SK-N-SH treated with all-trans-retinoic acid at 6 μM for 48 hours (cell line): Measurements from ENCODE around the gene CBL.

Experiments
- ATAC-seq: fragments of 200-7000 bp; cut with Tn5 transposase; 3 replicates; pipeline ENCODE4 v1.9.1; 2020; ENCODE audit warnings: mild to moderate bottlenecking, moderate library complexity
- ARNTL ChIP-seq: fragments of 450-650 bp; formaldehyde crosslinking; IDR thresholded peaks from 2 replicates; pipeline ENCODE4 v1.5.0; 2020; ENCODE audit warnings: low read depth, mild to moderate bottlenecking, moderate library complexity, borderline replicate concordance
- BACH2 ChIP-seq: fragments of 250-450 bp; sonication (Bioruptor Pico); IDR thresholded peaks from 2 replicates; pipeline ENCODE4 v1.9.0; 2021; ENCODE audit warnings: mild to moderate bottlenecking, borderline replicate concordance
- CREB5 ChIP-seq: fragments of 250-450 bp; sonication (Bioruptor Pico); IDR thresholded peaks from 2 replicates; pipeline ENCODE4 v1.5.1; 2020; ENCODE audit warnings: low read depth, mild to moderate bottlenecking, moderate library complexity
- CSDC2 ChIP-seq: fragments of 250-450 bp; sonication (Bioruptor Pico); IDR thresholded peaks from 2 replicates; pipeline ENCODE4 v1.5.0; 2020; ENCODE audit warnings: mild to moderate bottlenecking, moderate library complexity
- ESRRG ChIP-seq: fragments of 250-450 bp; sonication (Bioruptor Pico); IDR thresholded peaks from 2 replicates; pipeline ENCODE4 v1.6.1; 2021; ENCODE audit warnings: mild to moderate bottlenecking
- ISL1 ChIP-seq: fragments of 250-450 bp; sonication (Bioruptor Pico); IDR thresholded peaks from 2 replicates; pipeline ENCODE4 v2.1.2; 2022; ENCODE audit warnings: mild to moderate bottlenecking, moderate library complexity
- OSR1 ChIP-seq: fragments of 250-450 bp; sonication (Bioruptor Pico); IDR thresholded peaks from 2 replicates; pipeline ENCODE4 v1.8.0; 2022; ENCODE audit warnings: moderate library complexity, mild to moderate bottlenecking, inconsistent platforms
- POU6F1 ChIP-seq: fragments of 250-450 bp; sonication (Bioruptor Pico); IDR thresholded peaks from 2 replicates; pipeline ENCODE4 v1.8.0; 2021; ENCODE audit warnings: low read depth, mild to moderate bottlenecking, moderate library complexity, borderline replicate concordance
- PPARA ChIP-seq: fragments of 250-450 bp; sonication (Bioruptor Pico); IDR thresholded peaks from 2 replicates; pipeline ENCODE4 v1.5.0; 2020; ENCODE audit warnings: mild to moderate bottlenecking, borderline replicate concordance
- RARB ChIP-seq: fragments of 250-450 bp; sonication (Bioruptor Pico); IDR thresholded peaks from 2 replicates; pipeline ENCODE4 v1.8.0; 2021; ENCODE audit warnings: mild to moderate bottlenecking, moderate library complexity
- SNAI2 ChIP-seq: fragments of 250-450 bp; sonication (Bioruptor Pico); IDR thresholded peaks from 2 replicates; pipeline ENCODE4 v1.5.0; 2020; ENCODE audit warnings: mild to moderate bottlenecking, moderate library complexity
- TCF4 ChIP-seq: fragments of 250-450 bp; sonication (Bioruptor Pico); IDR thresholded peaks from 2 replicates; pipeline ENCODE4 v1.8.0; 2021; ENCODE audit warnings: mild to moderate bottlenecking, moderate library complexity, borderline replicate concordance
- TOX ChIP-seq: fragments of 250-450 bp; sonication (Bioruptor Pico); IDR thresholded peaks from 2 replicates; pipeline ENCODE4 v1.8.0; 2021; ENCODE audit warnings: mild to moderate bottlenecking, moderate library complexity, borderline replicate concordance
- ZC3H10 ChIP-seq: fragments of 250-450 bp; sonication (Bioruptor Pico); IDR thresholded peaks from 2 replicates; pipeline ENCODE4 v1.5.1; 2021; ENCODE audit warnings: mild to moderate bottlenecking, moderate library complexity
- ZFP3 ChIP-seq: fragments of 250-450 bp; sonication (Bioruptor Pico); IDR thresholded peaks from 2 replicates; pipeline ENCODE4 v1.5.0; 2020; ENCODE audit warnings: mild to moderate bottlenecking, moderate library complexity
- ZFP30 ChIP-seq: fragments of 450-650 bp; formaldehyde crosslinking; IDR thresholded peaks from 2 replicates; pipeline ENCODE4 v1.5.0; 2022; ENCODE audit warnings: mild to moderate bottlenecking, moderate library complexity
- ZNF565 ChIP-seq: fragments of 450-650 bp; formaldehyde crosslinking; conservative IDR thresholded peaks from 2 replicates; pipeline ENCODE4 v1.5.0; 2020; ENCODE audit warnings: low read depth, mild to moderate bottlenecking, moderate library complexity
- ZNF70 ChIP-seq: fragments of 450-650 bp; formaldehyde crosslinking; IDR thresholded peaks from 2 replicates; pipeline ENCODE4 v1.5.0; 2020; ENCODE audit warnings: mild to moderate bottlenecking, moderate library complexity
- ZNF8 ChIP-seq: fragments of 450-650 bp; formaldehyde crosslinking; IDR thresholded peaks from 2 replicates; pipeline ENCODE4 v1.5.0; 2020; ENCODE audit warnings: mild to moderate bottlenecking, moderate library complexity
- TF ChIP-seq, protein P1 (sequence below): fragments of 250-450 bp; sonication (Bioruptor Pico); IDR thresholded peaks from 2 replicates; pipeline ENCODE4 v1.5.0; 2020; ENCODE audit warnings: mild to moderate bottlenecking, moderate library complexity
- TF ChIP-seq, protein P2 (sequence below): fragments of 250-450 bp; sonication (Bioruptor Pico); IDR thresholded peaks from 2 replicates; pipeline ENCODE4 v1.8.0; 2020; ENCODE audit warnings: mild to moderate bottlenecking, moderate library complexity, borderline replicate concordance
- TF ChIP-seq, protein P3 (sequence below): fragments of 250-450 bp; sonication (Bioruptor Pico); IDR thresholded peaks from 2 replicates; pipeline ENCODE4 v1.5.1; 2021; ENCODE audit warnings: mild to moderate bottlenecking, moderate library complexity

CBL gene

DNA sequence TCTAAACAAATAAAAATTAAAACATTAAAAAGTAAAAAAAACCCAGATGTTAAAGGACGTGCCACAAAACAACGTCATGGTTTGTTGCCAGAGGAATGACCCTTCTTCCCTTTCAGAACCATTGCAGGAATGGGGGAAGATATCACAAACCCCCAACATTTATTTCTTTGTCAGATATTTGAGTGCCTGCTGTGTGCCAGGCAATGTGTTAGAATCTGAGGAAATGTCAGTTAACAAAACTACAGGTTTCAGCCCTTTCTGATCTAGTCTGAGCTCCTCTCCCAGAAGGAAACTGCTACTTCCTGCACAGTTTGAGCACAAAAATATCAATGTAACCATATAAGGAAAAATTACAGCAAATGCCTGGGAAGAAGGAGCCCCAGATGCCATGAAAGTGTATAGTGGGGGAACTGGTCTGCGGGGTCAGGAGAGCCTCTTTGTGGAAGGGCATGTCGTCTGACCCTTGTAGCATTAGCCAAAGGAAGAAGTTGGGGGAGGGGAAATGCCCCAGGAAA lies 27.9 kb upstream of the CBL start:
- ATAC-seq, result no peak
- TF ChIP-seq, protein P1, sequence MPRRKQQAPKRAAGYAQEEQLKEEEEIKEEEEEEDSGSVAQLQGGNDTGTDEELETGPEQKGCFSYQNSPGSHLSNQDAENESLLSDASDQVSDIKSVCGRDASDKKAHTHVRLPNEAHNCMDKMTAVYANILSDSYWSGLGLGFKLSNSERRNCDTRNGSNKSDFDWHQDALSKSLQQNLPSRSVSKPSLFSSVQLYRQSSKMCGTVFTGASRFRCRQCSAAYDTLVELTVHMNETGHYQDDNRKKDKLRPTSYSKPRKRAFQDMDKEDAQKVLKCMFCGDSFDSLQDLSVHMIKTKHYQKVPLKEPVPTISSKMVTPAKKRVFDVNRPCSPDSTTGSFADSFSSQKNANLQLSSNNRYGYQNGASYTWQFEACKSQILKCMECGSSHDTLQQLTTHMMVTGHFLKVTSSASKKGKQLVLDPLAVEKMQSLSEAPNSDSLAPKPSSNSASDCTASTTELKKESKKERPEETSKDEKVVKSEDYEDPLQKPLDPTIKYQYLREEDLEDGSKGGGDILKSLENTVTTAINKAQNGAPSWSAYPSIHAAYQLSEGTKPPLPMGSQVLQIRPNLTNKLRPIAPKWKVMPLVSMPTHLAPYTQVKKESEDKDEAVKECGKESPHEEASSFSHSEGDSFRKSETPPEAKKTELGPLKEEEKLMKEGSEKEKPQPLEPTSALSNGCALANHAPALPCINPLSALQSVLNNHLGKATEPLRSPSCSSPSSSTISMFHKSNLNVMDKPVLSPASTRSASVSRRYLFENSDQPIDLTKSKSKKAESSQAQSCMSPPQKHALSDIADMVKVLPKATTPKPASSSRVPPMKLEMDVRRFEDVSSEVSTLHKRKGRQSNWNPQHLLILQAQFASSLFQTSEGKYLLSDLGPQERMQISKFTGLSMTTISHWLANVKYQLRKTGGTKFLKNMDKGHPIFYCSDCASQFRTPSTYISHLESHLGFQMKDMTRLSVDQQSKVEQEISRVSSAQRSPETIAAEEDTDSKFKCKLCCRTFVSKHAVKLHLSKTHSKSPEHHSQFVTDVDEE (CRISPR knock-in tag), result no peak
- TF ChIP-seq ZFP3 (no peak), CSDC2 (no peak), ZNF8 (CRISPR knock-in tag) (no peak), ZNF565 (no peak), ZNF70 (CRISPR knock-in tag) (no peak), ZFP30 (no peak), ZC3H10 (CRISPR knock-in tag) (no peak), RARB (CRISPR knock-in tag) (no peak), PPARA (CRISPR knock-in tag) (no peak), TCF4 (no peak), SNAI2 (CRISPR knock-in tag) (no peak), POU6F1 (CRISPR knock-in tag) (no peak), BACH2 (CRISPR knock-in tag) (no peak), ARNTL (CRISPR knock-in tag) (no peak), ESRRG (CRISPR knock-in tag) (no peak), ISL1 (CRISPR knock-in tag) (no peak), TOX (no peak)
- TF ChIP-seq, protein P2, sequence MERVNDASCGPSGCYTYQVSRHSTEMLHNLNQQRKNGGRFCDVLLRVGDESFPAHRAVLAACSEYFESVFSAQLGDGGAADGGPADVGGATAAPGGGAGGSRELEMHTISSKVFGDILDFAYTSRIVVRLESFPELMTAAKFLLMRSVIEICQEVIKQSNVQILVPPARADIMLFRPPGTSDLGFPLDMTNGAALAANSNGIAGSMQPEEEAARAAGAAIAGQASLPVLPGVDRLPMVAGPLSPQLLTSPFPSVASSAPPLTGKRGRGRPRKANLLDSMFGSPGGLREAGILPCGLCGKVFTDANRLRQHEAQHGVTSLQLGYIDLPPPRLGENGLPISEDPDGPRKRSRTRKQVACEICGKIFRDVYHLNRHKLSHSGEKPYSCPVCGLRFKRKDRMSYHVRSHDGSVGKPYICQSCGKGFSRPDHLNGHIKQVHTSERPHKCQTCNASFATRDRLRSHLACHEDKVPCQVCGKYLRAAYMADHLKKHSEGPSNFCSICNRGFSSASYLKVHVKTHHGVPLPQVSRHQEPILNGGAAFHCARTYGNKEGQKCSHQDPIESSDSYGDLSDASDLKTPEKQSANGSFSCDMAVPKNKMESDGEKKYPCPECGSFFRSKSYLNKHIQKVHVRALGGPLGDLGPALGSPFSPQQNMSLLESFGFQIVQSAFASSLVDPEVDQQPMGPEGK, result no peak
- TF ChIP-seq, protein P3, sequence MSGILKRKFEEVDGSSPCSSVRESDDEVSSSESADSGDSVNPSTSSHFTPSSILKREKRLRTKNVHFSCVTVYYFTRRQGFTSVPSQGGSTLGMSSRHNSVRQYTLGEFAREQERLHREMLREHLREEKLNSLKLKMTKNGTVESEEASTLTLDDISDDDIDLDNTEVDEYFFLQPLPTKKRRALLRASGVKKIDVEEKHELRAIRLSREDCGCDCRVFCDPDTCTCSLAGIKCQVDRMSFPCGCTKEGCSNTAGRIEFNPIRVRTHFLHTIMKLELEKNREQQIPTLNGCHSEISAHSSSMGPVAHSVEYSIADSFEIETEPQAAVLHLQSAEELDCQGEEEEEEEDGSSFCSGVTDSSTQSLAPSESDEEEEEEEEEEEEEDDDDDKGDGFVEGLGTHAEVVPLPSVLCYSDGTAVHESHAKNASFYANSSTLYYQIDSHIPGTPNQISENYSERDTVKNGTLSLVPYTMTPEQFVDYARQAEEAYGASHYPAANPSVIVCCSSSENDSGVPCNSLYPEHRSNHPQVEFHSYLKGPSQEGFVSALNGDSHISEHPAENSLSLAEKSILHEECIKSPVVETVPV (CRISPR knock-in tag), result no peak
- TF ChIP-seq, all 23 proteins: peak for 0

DNA sequence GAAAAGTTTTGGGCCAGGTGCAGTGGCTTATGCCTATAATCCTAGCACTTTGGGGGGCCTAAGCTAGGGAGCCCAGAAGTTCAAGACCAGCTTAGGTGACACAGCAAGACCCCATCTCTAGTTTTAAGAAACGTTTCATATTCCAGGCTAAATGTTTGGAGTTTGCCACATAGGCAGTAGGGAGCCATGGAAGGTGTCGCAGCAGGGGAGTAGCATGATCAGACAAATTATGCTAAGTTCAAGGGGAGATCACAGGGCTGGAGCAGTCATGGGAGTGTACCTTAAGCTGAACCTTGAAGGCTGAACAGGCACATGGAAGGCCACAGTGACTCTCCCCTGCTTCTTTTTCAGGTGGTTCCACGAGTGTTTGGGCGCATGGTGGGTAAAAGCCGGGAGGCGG lies 26.8 kb upstream of the CBL start:
- ATAC-seq, result no peak
- TF ChIP-seq ZFP3, result no peak
- TF ChIP-seq SNAI2 (CRISPR knock-in tag), result no peak
- TF ChIP-seq, protein P2, result no peak
- TF ChIP-seq TOX, result no peak
- no peak for TF ChIP-seq ZNF70 (CRISPR knock-in tag)
- TF ChIP-seq ARNTL (CRISPR knock-in tag), result no peak
- TF ChIP-seq ZNF8 (CRISPR knock-in tag), result no peak
- no peak for TF ChIP-seq PPARA (CRISPR knock-in tag)
- no peak for TF ChIP-seq ZNF565
- TF ChIP-seq ESRRG (CRISPR knock-in tag), result no peak
- TF ChIP-seq CREB5, result no peak
- TF ChIP-seq, protein P3 (CRISPR knock-in tag), result no peak
- TF ChIP-seq OSR1 (CRISPR knock-in tag), result no peak
- no peak for TF ChIP-seq POU6F1 (CRISPR knock-in tag)
